HG03432 (cell line): Measurements from ENCODE around the gene CA6.
"Not testable (repeated sequence)": the region's sequence is repeated elsewhere in the genome, so short reads cannot be mapped to it uniquely, and the experiment has no call there.

Experiments
- ATAC-seq: cut with Tn5 transposase; IDR thresholded peaks from one replicate; pipeline ENCODE4 v1.9.1; 2021; ENCODE audit warnings: mild to moderate bottlenecking, moderate library complexity; ENCODE audit not compliant: unreplicated experiment

CA6 gene

DNA sequence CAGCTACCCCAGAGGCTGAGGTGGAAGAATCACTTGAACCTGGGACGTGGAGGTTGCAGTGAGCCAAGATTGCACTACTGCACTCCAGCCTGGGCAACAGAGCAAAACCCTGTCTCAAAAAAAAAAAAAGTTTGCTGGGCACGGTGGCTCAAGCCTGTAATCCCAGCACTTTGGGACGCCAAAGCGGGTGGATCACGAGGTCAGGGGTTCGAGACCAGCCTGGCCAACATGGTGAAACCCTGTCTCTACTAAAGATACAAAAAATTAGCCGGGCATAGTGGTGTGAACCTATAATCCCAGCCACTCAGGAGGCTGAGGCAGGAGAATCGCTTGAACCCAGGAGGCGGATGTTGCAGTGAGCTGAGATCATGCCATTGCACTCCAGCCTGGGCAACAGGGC, 23.2 kb downstream of the CA6 start:
- ATAC-seq: not testable (repeated sequence)

DNA sequence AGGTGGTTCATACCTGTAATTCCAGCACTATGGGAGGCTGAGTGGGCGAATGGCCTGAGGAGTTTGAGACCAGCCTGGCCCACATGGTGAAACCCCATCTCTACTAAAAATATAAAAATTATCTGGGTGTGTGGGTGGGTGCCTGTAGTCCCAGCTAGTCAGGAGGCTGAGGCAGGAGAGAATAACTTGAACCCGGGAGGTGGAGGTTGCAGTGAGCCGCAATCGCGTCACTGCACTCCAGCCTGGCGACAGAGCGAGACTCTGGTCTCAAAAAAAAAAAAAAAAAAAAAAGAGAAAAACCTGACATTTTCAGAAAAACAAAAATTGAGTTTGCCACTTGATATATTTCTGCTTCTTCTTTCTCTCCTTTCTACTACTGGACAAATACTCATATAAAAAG, 24.3 kb downstream of the CA6 start:
- ATAC-seq: no peak

DNA sequence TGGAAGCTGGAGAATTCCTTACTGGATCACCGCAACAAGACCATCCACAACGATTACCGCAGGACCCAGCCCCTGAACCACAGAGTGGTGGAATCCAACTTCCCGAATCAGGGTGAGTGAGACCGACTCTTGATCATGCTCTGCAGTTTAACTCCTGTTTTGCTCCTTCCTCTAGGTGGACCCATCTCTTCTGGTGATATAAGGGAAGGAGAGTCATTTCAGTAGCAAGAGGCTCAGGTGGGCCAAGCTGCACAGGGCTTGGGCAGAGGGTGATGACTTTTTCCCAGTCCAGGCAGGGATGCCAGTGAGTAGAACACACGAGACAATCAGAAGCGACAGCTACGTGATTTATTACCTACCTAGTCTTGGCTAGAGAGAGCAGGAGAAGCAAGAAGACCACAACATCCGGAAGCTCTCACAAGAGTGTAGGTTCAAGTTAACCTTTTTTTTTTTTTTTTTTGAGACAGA, 25.2 kb downstream of the CA6 start:
- no peak for ATAC-seq

DNA sequence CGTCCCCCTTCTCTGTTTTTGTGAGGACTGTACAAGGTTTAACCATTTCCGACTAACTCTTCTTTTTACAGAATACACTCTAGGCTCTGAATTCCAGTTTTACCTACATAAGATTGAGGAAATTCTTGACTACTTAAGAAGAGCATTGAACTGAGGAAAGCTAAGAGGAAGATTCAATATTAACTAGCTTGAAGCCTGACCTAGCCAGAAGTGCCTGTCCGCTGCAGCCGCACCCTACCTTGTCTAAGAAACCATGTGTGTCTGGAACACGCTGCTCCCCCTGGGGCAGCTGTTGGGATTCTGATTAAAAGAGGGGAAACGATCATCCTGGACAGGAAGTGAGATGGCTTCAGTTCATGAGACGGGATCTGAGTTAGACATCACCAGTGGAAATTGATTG, 28.9 kb downstream of the CA6 start:
- ATAC-seq: no peak

DNA sequence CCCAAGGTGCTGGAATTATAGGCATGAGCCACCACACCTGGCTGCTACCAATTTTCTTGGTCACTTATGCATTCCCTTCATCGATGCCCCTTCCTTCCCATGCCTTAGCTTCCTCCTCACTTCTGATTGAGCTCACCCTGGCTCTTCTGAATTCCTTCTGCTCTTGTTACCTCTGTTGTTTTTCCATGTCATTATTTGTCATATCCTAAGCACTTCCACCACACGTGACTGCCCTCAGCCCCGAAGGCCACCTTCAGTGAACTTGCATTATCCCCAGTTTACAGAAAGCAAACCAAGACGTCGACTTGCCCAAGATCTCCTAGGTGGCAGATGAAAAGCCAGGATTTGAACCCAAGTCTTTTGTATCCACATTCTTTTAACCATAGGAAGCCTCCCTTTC, 30.7 kb downstream of the CA6 start:
- no peak for ATAC-seq

DNA sequence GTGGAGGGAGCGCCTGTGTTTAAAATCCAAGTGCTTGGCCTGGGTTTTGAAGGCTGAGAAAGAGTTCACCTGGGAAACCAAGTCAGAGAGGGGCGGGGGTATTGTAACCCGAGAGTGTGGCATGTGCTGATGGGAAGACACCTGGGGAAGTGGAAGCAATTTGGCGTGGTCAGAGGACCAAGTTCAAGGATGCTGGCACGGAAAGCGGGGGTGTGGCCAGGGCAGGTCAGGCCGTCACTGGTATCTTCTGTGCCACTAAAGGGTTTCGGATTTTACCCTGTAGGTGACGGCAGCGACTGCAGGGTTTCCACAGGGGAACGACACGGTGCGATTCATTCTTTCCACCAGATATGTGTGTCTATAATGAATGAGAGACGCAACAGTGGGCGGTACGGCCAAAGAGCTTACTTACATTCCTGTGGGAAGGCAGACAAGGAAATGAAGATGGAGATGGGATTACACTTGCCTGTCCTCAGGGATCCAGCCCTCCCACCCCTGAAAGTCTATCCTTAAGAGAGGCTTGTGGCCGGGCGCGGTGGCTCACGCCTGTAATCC, 31.3 kb downstream of the CA6 start:
- ATAC-seq: no peak

DNA sequence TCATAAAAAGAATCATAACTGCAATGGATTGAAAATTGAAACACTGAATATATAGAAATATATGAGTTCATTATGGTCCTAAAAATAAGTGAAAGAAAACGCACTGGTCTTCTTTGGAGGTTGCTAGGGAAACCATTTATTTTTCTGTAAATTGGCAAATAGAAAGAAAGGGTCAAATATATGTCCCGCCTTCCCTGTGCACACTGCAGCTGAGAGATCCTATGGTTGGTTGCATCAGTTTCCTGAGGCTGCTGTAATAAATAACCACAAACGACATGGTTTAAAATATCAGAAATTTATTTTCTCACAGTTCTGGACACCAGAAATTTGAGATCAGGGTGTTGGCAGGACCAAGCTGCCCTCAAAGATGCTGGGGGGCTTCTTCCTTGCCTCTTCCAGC, 35.0 kb downstream of the CA6 start:
- ATAC-seq: no peak

DNA sequence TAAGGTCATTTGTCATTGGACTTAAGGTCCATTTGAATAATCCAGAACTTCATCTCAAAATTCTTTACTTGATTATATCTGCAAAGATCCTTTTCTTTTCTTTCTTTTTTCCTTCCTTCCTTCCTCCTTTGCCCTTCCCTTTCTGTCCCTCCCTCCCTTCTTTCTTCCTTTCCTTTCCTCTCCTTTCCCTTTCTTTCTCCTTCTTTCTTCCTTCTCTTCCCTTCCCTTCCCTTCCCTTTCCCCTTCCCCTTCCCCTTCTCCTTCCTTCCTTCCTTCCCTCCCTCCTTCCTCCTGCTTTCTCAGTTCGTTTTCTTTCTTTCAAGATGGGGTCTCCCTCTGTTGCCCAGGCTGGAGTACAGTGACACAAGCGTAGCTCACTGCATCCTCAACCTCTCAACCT, 35.5 kb downstream of the CA6 start:
- ATAC-seq: no peak

DNA sequence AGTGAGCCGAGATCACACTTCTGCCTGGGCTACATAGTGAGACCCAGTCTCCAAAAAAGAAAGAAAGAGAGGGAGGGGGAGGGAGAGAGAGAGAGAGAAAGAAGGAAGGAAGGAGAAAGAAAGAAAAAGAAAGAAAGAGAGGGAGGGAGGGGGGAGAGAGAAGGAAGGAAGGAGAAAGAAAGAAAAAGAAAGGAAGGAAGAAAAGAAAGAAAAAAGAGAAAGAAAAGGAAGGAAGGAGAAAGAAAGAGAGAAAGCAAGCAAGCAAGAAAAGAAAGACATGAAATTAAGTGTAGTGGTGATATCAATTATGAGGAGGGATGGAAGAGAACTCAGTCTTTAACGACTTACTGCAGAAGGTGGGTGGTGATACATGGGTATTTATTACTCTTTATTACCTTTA, 38.5 kb downstream of the CA6 start:
- no peak for ATAC-seq

DNA sequence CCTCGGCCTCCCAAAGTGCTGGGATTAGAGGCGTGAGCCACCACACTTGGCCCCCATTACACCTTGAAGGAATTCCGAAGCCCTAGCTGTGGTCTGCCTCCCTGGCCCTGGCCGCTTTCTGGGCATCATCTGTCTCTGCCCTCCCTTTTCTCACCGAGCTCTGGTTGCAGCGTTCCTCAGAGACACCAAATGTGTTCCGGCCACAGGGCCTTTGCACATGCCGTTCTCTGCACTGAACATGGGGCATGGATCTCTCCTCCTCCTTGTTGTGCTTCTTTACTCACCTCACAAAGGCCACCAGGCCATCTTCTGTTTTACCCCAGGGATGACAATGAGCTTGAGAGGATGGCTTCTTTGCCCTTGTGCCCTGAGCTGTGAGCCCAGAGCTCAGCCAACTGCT, 39.3 kb downstream of the CA6 start:
- ATAC-seq: no peak

DNA sequence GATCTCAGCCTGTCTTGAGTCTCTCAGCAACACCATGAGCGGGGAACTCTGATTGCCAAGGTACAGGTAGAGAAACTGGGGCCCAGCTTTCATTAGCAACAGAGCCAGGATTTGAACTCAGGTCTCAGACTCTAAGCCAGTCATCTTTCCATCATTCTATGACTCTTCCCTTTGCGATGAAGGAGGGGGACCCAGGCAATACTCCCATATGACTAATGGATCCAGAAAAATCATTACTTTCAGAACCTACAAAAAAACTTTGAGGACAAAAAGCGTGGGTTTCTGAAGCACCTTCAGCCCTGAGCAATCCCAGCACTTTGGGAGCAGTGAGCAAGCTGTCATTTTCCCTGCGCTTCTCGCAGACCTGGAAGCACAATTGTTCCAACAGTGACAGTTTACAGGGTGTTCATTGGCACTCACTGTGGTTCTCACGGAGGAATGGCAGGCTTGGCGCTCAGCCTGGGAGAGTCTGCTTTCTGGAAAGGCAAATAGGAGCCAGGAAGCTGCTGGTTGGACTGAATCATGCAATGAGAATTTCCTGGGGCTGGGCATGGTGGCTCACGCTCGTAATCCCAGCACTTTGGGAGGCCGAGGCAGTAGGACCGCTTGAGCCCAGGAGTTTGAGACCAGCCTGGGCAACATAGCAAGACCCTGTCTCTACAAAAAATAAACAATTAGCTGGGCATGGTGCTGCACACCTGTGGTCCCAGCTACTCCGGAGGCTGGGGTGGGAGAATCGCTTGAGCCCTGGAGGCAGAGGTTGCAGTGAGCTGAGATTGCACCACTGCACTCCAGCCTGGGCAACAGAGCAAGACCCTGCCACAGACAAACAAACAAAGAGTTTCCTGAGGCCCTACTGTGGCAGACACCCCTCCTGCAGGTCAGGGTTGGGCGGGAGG, 40.5 kb downstream of the CA6 start:
- ATAC-seq: no peak

DNA sequence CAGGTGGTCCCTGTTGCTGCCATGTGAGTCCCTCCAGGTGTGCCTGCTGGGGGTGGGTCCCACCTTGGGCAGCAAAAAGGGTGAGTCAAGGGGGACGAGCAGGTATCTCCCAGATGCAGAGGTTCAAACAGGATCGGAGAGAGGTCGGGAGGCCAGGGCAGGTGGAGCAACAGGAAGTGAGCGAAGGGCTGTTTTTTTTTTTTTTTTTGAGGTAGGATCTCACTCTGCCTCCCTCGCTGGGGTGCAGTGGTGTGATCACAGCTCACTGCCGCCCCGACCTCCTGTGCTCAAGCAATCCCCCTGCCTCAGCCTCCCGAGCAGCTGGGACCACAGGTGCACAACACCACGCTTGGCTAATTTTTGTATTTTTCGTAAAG, 41.1 kb downstream of the CA6 start:
- no peak for ATAC-seq

DNA sequence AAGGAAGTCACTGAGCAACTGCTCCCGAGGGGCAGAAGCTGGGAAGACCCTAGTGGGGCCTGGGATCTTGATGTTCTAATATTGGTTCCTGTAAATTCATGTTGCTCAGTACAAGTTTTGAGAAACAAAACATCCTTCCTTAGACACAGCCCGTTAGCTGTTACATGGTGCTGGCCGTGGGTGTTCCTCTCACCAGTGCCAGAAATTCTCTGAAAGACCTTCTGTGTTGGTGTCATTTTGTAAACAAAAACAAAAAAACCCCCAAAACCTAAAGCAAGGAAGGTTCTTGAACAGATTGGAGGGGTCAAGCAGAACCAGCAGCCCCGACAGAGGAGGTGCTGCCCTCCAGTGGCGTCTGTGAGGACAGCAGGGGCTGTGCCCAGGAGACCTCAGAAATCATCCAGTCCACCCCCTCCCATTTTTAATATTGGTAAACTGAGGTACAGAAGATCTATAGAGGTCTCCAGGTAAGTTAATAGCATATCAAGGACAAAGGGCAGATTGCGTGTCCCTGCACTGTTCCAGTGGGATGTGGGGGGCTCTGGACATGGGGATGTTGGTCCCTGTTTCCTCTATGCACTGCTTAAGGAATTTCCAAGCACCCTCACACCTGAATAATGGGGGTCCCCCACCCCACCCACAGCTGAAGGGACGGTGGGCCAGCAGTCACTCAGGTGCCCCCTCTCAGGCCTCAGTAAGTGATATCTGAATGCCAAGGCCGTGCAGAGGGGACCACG, 42.4 kb downstream of the CA6 start:
- no peak for ATAC-seq

DNA sequence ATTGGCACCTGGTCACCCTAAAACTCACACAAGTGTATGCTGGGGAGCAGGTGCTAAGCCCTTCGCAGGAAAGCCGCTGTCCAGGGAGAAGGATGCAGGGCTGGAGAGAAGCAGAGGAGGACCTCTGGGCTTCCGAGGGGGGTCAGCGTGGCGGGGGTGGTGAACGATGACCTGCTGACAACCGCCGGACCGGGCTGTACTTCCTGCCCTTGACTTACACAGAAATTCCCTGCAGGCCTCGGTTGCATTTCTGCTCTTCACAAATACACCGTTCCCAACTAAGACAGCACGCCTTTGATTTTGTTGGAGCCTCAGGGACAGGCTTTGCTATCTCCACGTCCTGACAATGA, 42.9 kb downstream of the CA6 start:
- no peak for ATAC-seq

DNA sequence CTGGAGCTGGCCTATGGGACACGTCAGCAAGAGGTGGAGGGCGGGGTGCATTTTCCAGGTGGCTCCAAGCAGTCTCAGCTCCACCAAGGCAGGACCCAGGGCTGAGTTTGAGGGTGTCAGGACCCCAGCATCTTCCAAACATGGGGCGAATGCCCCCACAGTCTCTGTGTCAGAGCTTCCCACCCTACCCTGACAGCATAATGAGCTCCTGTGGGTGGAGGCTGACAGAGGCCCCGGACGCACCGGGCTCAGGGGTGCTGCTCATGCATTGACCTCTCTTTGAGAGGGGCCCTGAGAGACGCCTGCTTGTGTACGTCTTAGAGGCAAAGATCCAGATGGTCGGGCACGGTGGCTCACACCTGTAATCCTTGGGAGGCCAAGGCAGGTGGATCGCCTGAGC, 43.4 kb downstream of the CA6 start:
- no peak for ATAC-seq

DNA sequence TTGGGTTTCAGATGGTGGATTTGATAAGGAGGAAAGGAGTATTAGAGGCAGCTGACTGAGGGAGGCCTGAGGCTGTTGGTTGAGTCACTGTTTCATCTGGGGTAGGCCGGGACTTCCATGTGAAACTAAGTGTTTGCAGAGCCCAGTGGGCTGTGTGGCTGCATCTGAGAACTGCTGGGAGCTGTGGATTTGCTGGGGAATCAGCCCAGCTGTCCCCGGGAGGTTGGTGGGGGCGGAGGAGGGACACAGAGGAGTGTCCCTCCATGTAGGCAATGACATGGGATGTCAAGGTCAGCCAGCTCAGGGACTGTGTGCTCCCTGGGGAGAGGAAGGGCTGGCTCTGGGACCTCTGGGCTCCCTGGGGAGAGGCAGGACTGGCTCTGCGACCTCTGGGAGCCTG, 44.2 kb downstream of the CA6 start:
- no peak for ATAC-seq

DNA sequence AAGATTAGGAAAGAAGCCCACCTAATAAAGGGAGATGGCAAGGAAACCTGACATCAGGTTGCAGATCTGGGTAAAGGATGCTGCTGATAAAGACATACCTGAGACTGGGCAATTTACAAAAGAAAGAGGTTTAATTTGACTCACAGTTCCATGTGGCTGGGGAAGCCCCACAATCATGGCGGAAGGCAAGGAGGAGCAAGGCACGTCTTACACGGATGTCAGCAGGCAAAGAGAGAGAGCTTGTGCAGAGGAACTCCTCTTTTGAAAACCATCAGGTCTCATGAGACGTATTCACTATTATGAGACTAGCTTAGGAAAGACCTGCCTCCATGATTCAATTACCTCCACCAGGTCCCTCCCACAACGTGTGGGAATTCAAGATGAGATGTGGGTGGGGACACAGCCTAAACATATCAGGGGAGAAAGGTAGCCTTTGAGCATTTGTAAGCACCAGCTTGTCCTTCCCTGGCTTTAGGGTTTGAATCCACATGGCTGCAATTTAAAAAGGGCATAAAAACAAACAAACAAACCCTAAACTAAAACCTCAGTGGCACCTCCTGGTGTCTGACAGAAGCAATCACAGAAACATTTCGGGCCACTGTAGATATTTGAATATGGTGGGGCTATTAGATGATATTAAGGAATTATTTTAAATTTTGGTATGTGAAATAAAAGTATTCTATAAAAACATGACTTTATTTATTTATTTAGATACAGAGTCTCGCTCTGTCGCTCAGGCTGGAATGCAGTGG, 47.4 kb downstream of the CA6 start:
- ATAC-seq: no peak

DNA sequence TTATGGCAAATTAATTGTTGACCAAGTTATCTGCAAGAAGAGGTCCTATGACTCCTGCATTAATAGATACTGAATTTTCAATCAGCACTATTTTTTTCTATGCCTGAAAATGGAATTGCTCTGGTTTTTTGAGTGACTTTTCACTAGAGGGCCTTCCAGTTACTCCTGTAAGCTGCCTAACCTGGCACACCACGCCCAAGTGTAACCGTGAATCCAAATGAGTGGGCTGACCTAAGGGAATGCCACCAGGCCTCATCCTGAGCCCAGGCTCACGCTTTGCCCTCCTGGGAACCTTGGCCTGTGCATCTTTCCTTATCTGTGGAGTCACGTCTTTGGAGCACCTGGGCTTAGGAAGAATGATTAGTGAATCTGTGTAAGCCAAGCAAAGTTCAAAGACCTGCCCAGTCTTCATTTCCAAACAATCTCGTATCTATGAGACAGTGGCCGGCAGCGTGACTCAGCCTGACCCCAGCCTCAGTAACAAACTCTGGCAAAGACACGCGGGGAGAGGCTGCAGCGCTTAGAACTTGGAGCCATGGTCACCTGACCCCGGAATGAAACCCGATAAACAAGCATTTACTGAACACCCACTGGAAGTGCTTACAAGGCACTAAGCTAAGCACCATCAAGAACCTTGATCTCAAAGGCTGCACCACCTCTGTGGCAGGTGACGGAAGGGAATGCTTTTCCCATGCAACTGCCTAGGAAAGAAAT, 48.5 kb downstream of the CA6 start:
- ATAC-seq: not testable (repeated sequence)

DNA sequence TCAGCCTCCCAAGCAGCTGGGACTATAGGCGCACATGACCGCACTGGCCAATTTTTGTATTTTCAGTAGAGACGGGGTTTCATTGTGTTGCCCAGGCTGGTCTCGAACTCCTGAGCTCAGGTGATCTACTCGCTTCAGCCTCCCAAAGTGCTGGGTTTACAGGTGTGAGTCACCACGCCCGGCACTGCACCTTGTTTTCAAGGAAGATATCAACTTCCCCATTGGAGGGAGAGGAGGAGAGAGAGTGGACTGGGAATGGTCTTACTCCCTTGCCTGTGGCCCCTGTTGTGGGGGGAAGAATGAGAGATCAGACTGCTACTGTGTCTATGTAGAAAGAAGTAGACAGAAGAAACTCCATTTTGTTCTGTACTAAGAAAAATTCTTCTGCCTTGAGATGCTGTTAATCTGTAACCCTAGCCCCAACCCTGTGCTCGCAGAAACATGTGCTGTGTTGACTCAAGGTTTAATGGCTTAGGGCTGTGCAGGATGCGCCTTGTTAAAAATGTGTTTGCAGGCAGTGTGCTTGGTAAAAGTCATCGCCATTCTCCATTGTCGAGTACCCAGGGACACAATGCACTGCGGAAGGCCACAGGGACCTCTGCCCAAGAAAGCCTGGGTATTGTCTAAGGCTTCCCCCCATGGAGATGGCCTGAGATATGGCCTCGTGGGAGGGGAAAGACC, 56.0 kb downstream of the CA6 start:
- not testable (repeated sequence) for ATAC-seq

DNA sequence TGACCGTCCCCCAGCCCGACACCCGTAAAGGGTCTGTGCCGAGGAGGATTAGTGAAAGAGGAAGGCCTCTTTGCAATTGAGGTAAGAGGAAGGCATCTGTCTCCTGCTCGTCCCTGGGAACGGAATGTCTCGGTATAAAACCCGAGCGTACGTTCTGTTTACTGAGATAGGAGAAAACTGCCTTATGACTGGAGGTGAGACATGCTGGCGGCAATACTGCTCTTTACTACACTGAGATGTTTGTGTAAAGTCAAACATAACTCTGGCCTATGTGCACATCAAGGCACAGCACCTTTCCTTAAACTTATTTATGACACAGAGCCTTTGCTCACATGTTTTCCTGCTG, 56.5 kb downstream of the CA6 start:
- not testable (repeated sequence) for ATAC-seq
